GM21390 (cell line): ENCODE data around the gene TENT5C.

ENCODE experiments used
- ATAC-seq: cut with Tn5 transposase; IDR thresholded peaks from one replicate; pipeline ENCODE4 v1.9.1; 2021; ENCODE audit not compliant: unreplicated experiment

TENT5C gene

GRCh38 chr1:117612517-117613248 is 6.8 kb downstream of the TENT5C start:
- ATAC-seq, result no peak

DNA sequence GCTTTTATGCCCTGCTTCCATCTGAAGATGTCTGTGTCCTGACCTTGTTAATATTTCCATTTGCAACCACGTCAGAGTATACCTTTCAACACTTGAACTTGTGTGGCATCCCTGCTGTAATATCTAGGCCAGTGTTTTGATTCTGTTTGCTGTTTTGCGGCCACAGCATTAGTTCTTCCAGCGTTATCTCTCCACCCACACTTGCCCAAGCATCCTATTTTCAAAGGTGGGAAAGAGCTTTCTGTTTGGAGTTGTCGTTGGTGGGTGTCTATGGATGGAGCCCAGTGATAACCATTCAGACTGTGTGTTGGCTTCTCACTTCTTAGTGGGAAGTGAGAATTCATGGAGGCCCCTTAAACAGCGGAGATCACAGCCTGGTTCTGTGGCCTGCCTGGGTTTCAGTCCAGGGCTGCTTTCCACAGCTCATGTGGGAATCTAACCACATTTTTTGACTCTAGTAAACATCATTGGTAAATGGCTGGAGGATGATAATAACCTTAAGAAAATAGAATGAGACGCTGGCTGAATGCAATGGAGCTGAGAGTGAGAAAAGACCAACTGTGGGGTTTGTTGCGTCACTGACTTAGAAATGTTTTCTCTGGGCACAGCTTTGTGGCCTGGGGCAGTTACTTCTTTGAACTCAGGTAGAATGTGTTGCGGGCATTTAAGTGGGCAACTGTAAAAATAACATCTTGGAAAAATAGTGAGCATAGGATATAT is 7.6 kb downstream of the TENT5C start:
- no peak for ATAC-seq

DNA sequence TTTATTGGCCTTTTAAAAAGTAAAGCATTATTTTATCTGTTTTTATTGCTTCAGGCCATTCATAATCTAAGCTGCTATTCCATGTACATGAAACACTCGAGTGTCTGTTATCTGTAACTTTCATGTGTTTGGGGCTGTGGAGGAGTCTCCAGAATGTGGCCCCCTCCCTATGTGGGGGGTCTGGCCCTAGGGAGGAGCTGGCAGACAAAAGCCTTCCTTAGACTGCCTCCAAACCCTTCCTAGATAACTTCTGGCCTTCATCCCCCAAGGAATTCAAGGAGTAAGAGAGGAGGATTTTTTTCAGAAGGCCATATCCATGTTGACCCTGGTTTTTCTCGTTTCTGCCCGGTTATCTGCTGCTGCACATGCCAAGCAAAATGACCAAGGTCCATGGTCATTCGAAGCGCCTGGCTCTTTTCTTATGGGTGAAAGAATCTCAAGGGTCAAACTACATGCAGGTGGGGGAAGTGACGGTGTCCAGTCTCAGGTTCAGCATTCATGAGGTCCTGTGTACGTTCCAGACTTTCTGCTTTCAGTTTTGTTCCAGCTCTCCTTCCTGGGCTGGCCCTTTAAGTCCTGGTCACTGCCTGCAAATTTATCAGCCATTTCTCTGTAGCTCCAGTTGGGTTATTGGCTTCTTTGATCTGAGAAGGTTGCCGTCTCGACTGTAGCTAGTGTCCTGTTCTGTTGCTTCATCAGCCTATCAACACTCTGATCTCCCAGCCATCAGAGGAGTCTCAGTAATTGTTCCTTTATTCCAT is 8.3 kb downstream of the TENT5C start:
- ATAC-seq, result no peak

- ATAC-seq, result peak; percentile 53
Observed at GRCh38 chr1:117615474-117615873, 9.6 kb downstream of the TENT5C start.

DNA sequence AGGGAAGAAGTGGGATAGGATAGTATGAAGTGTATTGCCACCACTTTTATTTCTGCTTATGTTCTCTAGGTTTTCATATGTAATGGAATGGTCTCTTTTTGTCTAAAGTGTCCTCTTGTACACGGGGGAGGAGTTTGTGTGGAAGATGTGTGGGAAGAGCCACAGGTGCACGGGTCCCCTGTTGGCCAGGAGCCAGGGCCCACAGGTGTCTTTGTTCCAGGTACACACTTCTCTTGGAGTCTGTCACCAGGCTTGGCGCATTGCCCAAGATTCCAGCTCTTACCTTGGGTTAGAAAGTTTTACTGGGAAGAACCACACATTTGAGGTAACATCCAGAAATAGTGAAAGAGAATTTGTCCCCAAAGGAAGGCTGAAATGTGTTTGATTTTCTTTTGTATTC is 10.5 kb downstream of the TENT5C start:
- no peak for ATAC-seq

- ATAC-seq, result no peak
Observed at GRCh38 chr1:117616967-117617366, 11.1 kb downstream of the TENT5C start.

GRCh38 chr1:117618450-117619122 is 12.7 kb downstream of the TENT5C start:
- no peak for ATAC-seq

DNA sequence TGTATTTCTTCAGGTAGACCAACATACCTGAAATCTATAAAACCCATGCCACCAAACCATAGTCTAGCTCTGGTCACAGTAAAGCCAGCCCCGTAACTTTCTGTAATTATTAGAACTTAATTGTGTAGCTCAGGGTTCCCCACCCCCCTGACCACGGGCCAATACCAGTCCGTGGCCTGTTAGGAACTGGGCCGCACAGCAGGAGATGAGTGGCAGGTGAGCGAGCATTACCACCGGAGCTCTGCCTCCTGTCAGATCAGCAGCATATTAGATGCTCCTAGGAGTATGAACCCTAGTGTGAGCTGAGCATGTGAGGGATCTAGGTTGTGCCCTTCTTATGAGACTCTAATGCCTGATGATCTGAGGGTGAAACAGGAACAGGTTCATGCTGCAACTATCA is 14.6 kb downstream of the TENT5C start:
- ATAC-seq, result no peak

DNA sequence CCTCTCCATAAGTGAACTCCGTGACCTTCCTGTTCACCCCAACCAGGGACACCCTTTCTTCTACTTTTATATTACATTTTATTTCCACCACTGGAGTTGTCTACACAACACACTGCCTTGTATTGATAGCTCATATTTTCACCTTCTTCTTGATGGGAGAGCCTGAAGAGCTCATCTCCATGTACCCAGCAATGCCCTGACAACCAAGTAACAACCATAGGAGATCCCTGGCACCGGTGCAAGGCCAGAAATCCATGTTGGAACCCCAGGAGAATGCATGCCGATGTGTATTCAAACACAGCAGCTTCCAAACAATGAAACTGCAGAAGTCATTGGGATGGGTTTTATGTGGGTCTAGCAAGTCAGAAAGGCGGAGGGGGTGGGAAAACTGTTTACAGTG is 15.5 kb downstream of the TENT5C start:
- no peak for ATAC-seq

- ATAC-seq, result no peak
Observed at GRCh38 chr1:117622726-117623125, 16.9 kb downstream of the TENT5C start.

GRCh38 chr1:117623141-117623540 is 17.3 kb downstream of the TENT5C start:
- no peak for ATAC-seq

DNA sequence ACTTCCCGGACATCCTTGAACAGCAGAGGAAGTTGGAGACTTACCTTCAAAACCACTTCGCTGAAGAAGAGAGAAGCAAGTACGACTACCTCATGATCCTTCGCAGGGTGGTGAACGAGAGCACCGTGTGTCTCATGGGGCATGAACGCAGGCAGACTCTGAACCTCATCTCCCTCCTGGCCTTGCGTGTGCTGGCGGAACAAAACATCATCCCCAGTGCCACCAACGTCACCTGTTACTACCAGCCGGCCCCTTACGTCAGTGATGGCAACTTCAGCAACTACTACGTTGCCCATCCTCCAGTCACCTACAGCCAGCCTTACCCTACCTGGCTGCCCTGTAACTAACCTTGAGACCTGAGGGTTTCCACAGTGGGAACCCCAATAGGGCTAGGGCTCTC is 17.9 kb downstream of the TENT5C start:
- no peak for ATAC-seq

DNA sequence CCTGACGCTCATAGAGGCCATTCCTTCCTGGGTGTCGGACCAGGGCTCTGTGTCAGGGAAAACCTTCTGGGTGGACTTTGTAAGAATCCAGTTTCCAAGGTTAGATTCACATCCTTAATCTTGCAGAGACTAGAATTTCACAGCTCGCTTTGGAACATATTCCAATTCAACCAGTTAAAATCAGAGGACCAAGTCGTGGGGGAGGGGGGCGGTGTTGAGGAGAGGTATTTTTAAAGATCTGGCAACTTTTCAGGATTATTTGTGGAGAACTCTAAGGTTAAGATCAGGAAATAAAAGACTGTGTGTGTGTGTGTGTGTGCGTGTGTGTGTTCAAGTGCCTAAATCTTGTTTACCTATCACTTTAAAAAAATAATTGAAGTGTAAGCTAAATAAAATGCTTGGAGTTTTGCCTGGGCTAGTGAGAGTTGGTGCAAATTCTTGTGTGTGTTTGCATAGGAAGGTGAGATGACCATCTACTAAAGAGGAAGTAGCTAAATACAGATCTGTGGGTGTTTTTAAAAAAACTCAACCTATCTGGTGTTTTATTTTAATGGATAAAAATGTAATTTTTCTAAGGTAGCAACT is 21.8 kb downstream of the TENT5C start:
- ATAC-seq, result no peak

- no peak for ATAC-seq
Observed at GRCh38 chr1:117628343-117628742, 22.5 kb downstream of the TENT5C start.

DNA sequence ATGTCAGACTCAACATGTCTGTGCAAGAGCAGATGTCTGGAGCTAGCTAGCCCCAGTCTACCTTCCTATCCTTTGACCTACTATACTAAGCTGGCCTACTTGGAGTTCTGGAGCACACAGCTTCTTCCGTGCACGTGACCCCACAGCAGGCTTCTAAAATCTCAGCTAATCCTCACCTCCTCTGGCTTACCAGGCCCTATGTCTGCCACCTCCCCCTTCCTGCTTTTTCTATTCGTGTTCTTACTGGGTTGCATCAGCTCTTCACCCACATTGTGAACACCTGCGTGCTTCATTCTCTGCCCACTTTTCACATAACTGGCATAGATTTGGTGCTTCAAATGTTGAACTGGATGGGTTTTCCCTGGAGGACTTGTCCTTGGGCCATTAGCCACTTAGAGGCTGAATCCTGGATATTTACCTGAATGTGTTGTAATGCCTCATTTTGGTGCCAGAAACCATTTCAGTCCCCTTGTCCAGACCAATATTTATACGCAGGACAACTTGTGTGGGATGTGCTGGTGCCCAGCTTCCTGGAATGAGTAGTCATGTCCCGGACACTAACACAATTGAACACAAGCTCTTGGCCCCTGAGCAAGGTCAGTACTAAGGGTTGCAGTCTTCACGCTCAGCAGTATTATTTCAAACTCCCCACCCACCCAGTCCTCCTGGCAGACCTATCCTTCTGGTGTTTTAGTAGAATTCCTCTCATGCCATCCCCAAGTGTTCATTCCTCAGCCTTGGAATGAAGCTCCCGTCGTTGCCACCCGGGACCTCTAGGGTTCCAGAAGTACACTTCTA is 24.0 kb downstream of the TENT5C start:
- no peak for ATAC-seq

GRCh38 chr1:117630423-117630998 is 24.7 kb downstream of the TENT5C start:
- ATAC-seq, result no peak

GRCh38 chr1:117631359-117632160 is 25.7 kb downstream of the TENT5C start:
- ATAC-seq, result no peak

GRCh38 chr1:117632269-117633067 is 26.6 kb downstream of the TENT5C start:
- peak; percentile 54 for ATAC-seq
